Activated CD8-positive, alpha-beta memory T cell treated with anti-CD3 and anti-CD28 coated beads for 36 hours (primary cell): ENCODE measurements around the gene ITPR1. TPM values are rescaled to one million over a fixed set of nuclear protein-coding genes. Genes with fewer than 3 reads are reported as not detected.

Experiments used
- CTCF ChIA-PET: fragments of 350-600 bp; sonication (Branson Sonifier 250); formaldehyde crosslinking; loops from one replicate; lab custom pipeline; 2021; ENCODE audit warnings: antibody characterized with exemption; lab: Charles Lee
- POLR2A ChIA-PET: fragments of 350-600 bp; sonication (Branson Sonifier 250); formaldehyde crosslinking; loops from one replicate; lab custom pipeline; 2021; ENCODE audit warnings: antibody characterized with exemption; lab: Charles Lee
- total RNA-seq, 2 experiments: library from RNA; stranded (reverse); gene quantifications; one replicate each; pipeline ENCODE4 v1.2.3, GENCODE V29; 2021

ITPR1 gene
- total RNA-seq, 2 experiments from 2014 or later: 83.2 to 85.1 TPM

DNA sequence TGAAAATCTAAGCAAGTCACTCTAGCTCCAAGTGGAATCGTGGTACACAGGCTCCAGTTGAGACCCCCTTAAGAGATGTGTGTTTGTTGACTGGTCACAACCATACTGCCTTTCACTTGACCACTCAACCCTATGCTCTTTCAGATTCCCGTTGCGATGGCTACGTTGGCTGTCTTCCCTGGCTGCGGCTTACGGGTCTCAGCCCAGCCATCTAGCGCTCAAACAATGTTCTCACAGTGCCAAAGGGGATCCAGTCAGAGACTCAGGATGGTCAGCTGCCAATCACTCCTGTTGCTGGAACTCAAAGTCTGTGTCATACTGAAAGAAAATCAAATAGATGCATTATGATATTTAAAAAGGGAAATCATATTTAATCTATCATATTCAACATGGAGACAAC is 237.6 kb downstream of the ITPR1 start:
- CTCF ChIA-PET: no interaction called here

GRCh38 chr3:4731543-4732111 is 238.5 kb downstream of the ITPR1 start:
- ChIA-PET CTCF (no interaction called here), POLR2A (no interaction called here)

More for the DNA sequence above, 237.6 kb downstream of the ITPR1 start:
- POLR2A ChIA-PET: no interaction called here

DNA sequence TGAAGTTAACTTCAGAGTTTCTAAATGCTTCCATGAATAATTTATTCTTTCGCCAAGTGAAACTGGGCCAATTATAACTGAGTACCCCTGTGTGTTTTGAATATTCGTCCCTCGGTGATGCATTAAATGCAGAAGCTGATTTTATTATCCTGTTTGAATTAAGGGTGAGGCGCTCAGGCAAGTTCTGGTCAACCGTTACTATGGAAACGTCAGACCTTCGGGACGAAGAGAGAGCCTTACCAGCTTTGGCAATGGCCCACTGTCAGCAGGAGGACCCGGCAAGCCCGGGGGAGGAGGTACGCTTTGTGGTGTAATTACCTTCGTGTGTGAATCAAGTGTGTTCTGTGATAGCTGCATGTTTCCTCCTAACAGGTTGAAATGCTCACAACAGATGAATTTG is 239.8 kb downstream of the ITPR1 start:
- POLR2A ChIA-PET: no interaction called here
- CTCF ChIA-PET: interaction anchor here (0.6 kb wide), 1 partner anchor 279 kb away, joined by 3 read pairs; no protein-coding TSS in a partner anchor

DNA sequence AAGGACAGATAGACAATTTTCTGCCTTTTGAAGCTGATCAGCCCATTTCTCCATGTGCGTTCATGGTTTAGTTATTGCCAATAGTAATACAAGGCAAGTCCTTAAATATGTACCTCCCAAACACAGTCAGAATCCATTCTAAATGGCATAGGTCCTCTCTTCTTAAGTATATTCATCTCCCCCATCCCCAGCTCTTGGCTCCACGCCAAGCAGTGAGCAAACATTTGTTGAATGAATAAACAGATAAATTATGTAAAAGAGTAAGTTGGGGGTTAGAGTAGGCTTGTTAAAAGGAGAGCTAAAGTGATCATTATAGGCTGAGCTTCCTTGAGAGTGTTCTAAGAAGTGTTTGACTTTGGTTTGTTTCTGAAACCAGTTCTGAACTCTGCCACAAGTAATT is 241.3 kb downstream of the ITPR1 start:
- ChIA-PET CTCF (interaction anchor here (1.2 kb wide), 1 partner anchor 324 kb away, joined by 4 read pairs; no protein-coding TSS in a partner anchor), POLR2A (interaction anchor here (0.6 to 0.7 kb wide), 2 partner anchors 310 to 350 kb away, joined by 3 read pairs; no protein-coding TSS in a partner anchor)

DNA sequence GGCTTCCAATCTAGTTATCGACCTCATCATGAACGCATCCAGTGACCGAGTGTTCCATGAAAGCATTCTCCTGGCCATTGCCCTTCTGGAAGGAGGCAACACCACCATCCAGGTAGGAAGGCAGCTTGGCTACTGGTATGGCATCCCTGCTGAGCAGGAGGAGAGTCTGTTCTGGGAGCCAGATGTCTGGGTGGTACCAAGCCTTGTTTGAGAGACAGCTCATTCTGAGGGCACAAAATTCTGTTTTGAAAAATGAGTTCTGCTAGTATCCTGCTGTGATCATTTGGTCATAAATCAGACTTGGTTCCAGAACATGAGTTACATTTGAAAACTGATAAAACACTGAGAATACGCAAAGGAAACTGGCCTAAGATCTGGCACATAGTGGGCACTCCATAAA is 242.1 kb downstream of the ITPR1 start:
- POLR2A ChIA-PET: no interaction called here
- CTCF ChIA-PET: interaction anchor here (0.8 kb wide), 1 partner anchor 291 kb away, joined by 3 read pairs; no protein-coding TSS in a partner anchor

DNA sequence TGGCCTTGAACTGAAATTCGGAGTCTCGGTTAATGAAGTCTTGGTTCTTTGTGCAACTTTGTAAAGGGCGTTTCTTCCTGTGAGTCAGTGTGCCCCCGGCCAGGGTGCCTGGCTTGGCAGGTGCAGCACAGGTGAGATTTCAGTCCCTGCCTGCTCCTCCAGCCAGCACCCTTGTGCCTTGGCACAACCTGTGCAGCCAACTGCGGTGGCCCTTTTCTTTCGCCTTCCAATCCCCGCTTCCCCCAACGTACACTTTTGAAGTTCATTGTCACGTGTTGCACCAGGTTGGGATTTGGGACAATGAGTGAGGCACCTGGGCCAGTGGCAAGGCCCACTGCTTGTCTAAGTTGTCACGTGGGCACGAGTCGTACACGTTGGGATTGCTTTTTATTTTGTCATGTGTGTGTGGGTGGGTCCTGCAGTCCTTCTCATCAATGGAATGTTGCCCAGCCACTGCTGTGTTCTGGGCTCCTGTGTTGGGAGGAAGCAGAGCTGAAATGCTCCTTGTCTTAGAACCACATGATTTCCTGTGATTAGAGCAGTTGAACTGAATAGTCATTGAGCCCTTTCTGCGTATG is 243.2 kb downstream of the ITPR1 start:
- POLR2A ChIA-PET: no interaction called here
- CTCF ChIA-PET: no interaction called here

GRCh38 chr3:4738737-4739274 is 245.7 kb downstream of the ITPR1 start:
- POLR2A ChIA-PET: interaction anchor here (1.3 to 1.5 kb wide), 2 partner anchors 10 to 240 kb away, joined by 4 read pairs; partner anchors contain the start of gene BHLHE40
- CTCF ChIA-PET: no interaction called here

- CTCF ChIA-PET: interaction anchor here (0.9 to 1.1 kb wide), 2 partner anchors 10 to 246 kb away, joined by 3 to 6 read pairs; no protein-coding TSS in a partner anchor
- POLR2A ChIA-PET: interaction anchor here (0.7 to 1.3 kb wide), 3 partner anchors 10 to 239 kb away, joined by 3 to 4 read pairs (median 3); no protein-coding TSS in a partner anchor
Measured at GRCh38 chr3:4739289-4740236, 246.4 kb downstream of the ITPR1 start.

- ChIA-PET POLR2A (interaction anchor here (0.7 kb wide), 1 partner anchor 101 kb away, joined by 3 read pairs; no protein-coding TSS in a partner anchor), CTCF (interaction anchor here (0.7 to 1.1 kb wide), 4 partner anchors 9 to 324 kb away, joined by 3 to 6 read pairs (median 4); no protein-coding TSS in a partner anchor)
Measured at GRCh38 chr3:4740397-4741105, 247.4 kb downstream of the ITPR1 start.

GRCh38 chr3:4741106-4741403 is 247.9 kb downstream of the ITPR1 start:
- CTCF ChIA-PET: interaction anchor here (0.7 kb wide), 2 partner anchors 101 to 323 kb away, joined by 3 to 4 read pairs; no protein-coding TSS in a partner anchor
- POLR2A ChIA-PET: no interaction called here

DNA sequence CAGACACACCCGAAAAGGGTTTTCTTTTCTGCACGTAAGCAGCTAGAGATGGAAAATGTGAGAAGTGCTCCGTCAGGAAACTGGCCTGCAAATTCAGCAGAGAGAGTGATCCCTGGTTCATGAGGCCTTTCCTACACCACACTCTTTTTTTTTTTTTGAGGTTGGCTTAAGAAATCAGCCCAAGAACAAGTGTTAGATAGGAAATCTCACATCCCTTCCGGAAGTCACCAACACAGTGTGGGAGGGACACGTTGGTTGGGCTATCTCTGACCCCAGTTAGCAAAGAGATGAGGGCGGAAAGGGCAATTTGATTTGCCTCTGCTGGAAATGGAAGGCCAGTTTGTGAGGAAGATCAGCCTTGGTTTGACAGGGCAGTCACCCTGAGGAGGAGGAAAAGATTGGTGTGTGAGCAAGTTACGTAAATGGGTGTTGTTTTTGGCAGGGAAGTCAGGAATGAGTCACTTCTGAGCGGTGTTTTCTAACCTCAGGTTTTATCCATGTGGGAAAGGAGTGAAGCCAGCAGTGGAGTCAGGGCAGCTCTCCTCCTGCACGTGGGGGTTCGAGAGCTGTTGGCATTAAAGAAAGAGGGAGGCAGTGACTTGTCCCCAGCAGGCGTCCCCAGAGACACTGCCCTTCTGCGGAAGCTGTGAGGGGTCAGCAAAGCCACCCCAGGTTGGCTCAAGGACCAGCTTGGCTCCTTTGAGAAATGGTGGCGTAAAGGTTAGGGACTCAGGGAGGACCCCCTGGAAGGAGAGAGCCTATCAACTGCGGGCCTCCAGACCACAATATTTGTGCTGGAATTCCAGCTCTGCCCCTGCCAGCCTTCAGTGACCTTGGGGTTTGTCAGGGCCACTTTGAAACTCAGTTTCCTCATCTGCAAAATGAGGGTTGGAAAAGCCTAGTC is 248.5 kb downstream of the ITPR1 start:
- POLR2A ChIA-PET: no interaction called here
- CTCF ChIA-PET: interaction anchor here (0.7 kb wide), 2 partner anchors 100 to 323 kb away, joined by 3 to 4 read pairs; no protein-coding TSS in a partner anchor

GRCh38 chr3:4742359-4742758 is 249.2 kb downstream of the ITPR1 start:
- POLR2A ChIA-PET: no interaction called here
- CTCF ChIA-PET: no interaction called here

DNA sequence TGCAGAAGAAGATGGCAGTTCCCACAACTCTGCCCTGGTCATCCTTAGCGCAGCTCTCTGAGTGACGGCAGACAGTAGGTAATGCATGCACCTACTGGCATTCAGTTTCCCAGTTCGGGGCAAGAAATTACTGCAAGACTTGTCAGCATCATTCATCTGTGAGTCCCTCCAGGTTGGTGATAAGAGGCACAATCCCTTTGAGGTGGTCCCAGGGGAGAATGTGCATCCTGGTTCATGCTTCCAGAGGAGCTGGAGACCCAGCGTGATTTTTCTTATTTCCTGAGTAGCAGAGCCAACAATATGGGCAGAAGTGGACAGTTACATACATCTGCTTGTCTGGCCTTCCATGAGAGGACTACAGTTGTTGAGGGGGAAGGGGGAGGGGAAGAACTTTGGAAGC is 250.2 kb downstream of the ITPR1 start:
- ChIA-PET POLR2A (no interaction called here), CTCF (no interaction called here)

DNA sequence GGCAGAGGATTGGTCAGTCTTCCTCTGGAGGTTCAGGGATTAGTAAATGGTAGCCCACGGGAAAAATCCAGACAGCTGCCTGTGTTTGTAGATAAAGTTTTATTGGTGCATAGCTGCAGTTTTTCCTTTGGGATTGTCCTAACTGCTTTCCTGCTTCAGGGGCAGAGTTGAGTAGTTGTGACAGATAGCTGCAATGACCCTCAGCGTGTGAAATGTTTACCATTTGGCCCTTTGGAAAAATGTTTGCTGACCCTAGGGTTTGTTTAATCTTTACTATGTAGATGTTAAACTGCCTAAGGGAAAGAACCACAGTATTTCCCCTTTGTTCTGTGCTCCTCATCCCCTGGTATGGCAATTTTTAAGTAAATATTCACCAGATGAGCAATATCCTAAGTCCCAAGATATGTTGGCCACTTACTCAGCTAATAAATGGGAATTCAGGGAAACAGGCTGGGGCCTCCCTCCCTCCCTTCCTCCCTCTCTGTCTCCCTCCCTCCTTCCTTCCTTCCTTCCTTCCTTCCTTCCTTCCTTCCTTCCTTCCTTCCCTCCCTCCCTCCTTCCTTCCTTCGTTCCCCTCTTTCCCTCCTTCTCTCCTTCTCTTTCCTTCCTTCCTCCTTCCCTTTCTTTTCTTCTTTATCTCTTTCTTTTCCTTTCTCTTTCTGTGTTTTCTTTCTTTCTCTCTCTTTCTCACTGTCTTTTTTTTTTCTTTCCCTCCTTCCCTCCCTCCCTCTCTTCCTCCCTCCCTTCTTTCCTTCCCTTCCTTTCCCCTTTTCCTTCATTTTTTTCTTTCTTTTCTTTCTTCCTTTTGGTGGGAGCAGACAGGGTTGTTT is 251.5 kb downstream of the ITPR1 start:
- ChIA-PET CTCF (no interaction called here), POLR2A (no interaction called here)

- ChIA-PET POLR2A (no interaction called here), CTCF (no interaction called here)
Measured at GRCh38 chr3:4745235-4745610, 252.1 kb downstream of the ITPR1 start.

DNA sequence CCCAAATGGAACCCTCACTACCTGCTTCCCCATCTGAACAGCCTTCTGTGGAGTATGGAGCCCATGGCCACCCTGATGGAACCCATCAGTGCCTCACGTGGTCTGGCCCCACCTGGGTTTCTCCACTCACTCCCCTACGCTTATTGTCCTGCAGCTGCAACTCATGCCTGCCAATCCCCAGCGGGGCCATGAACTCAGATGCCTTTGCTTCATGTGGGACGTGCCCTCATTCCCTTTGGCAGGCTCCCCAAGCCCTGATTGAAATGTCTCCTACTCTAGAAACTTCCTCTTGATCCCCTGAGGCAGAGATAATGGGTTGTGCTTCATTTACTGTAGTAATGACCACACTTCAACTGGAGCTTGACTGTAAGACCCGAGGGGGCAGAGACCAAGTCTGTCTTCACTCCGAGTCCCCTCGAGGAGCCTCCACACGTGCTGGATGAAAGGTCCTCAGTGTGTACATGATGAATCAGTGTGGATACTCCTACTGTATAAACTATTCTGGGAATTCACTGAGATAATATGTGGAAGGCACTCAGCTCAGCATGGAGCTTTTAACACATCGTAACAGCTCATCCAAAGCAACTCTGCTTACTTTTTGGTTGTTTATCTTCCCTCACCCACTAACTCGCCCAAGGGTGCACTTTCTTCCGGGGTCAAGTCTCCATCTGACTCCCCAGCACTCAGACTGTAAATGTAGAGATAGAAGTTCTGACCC is 253.3 kb downstream of the ITPR1 start:
- ChIA-PET POLR2A (no interaction called here), CTCF (no interaction called here)
